ENCODE measurements around the gene ONECUT1. TPM values are rescaled to one million over a fixed set of nuclear protein-coding genes. Genes with fewer than 3 reads are reported as not detected.

The ONECUT1 gene
- total RNA-seq, 1 donor from 2014 or later: not detected

DNA sequence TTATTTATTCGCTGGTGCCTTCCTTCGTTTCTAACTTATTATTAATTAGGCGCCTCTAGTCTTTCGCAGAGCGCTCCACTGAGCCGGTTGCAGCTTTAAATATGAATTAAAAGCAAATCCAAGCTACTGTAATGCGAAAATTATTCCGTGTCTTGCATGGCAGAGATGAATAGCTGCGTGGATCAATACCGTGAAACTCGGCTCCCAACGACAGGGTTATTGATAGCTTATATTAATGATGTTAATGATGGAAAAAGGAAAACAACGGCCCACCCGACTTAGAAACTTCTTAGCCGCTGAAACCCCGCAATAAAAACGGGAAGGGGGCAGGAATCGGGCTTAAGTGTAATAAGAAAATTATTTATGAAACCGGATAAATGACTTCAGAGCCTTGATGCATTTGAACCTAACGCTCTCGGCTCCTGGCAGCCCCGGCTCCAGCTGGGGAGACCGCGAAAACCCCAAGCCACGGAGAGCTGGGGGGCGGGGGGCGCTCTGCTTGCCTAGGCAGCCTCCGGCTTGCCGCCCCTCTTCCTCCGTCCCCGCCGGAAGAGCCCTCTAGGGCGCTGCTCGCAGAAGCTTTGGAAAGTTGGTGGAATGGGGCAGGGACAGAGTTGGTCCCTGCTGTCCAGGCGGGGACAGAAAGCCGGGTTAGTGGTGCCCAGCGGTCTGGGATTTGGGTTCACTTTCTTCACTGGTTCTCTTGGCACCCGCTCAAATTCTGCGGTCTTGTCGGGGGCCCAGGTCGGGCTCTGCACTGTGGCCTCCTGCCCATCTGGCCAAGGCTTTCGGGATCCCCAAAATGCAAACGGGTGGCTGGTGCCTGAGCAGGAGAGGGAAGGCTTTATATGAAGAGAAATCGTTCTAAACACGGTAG is 7.7 kb upstream of the ONECUT1 start:
- FAIRE-seq (no peak), DNase-seq (ENCODE audit: low spot score in 2 of 2) (no peak)

DNA sequence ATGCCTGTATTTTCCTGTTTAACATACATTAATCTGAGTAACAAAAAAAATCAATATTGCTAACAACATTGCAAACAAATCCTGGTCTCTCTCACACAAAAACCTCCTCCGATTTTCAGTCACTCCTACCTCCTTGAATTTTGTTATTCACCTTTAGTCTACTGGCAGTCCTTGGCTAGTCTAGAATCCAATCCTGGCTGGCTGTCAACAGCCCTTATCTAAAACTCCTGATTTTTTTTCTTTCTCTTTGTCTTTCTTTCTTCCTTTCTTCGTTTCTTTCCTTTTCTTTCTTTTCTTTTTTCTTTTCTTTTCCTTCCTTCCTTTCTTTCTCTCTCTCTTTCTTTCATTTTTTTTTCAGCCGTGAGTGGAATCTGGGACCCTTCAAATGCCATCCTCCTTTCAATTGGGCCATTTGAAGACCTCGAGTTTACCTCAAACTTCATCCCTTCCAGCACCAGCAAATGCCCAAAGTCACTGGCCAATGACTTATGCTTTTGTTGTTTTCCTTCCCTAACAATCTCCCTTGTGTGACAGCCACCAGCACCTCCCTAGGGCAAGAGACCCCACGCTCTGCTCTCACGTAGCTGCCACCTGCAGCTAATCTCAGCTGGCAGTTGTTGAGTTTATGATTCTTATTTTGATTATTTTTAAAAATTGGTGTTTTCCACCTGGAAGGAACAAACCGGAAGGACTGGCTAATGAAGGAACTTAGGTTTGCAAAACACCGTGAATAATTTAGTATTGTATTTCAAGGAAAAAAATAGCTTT is 6.8 kb upstream of the ONECUT1 start:
- DNase-seq (ENCODE audit: low spot score in 2 of 2): no peak
- no peak for FAIRE-seq

DNA sequence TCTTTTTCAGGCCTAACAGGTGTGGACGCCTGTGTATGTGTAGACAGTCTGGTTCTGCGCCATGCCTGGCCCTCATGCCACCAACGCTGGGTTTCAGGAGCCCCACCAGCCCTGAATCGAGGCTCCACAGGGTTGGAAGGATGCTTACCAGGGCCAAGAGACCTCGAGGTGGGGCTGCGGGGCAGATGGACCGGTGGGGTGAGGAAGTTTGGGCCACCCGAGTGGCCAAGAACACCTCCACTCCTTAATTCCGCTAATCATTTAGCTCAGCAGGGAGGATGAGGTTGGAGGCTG is 6.0 kb upstream of the ONECUT1 start:
- DNase-seq (ENCODE audit: low spot score in 2 of 2): no peak

DNA sequence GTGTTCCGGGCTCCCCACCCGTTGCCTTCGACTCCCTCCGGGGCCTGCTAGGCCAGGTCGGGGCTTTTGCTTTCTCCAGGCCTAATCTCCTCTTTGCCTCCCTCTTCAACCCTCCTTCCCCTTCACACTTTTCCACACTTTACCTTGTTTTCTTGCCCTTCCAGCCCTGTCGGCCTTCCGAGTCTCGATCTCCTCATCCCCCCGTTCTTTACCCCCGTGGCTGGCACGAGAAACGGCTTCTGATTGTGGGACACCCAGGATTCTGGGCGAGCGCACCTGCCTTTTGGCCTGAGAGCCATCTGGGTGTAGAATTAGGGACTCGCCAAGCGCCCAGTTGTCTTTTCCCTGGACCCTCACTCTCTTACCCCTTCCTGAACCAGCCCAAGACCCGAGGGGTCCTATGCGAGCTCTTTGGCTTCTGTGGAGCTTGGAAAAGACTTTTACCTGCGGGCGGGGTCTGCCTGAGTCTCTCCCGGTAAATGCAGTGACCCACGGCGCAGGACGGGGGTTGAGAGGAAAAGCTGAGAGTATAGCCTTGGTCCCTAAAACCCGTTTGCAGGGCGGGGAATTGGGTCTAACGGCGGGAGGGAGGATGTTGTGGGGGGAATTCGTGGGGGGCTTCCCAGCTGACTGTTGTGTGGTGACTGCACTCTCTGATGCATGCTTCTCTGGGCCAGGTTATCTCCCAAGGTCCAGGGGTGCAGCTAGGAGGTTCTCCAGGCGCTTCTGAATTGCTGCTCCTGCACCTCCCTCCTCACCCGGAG is 5.5 kb upstream of the ONECUT1 start:
- no peak for FAIRE-seq
- no peak for DNase-seq (ENCODE audit: low spot score in 2 of 2)

More for the DNA sequence above, 6.0 kb upstream of the ONECUT1 start:
- FAIRE-seq: no peak

DNA sequence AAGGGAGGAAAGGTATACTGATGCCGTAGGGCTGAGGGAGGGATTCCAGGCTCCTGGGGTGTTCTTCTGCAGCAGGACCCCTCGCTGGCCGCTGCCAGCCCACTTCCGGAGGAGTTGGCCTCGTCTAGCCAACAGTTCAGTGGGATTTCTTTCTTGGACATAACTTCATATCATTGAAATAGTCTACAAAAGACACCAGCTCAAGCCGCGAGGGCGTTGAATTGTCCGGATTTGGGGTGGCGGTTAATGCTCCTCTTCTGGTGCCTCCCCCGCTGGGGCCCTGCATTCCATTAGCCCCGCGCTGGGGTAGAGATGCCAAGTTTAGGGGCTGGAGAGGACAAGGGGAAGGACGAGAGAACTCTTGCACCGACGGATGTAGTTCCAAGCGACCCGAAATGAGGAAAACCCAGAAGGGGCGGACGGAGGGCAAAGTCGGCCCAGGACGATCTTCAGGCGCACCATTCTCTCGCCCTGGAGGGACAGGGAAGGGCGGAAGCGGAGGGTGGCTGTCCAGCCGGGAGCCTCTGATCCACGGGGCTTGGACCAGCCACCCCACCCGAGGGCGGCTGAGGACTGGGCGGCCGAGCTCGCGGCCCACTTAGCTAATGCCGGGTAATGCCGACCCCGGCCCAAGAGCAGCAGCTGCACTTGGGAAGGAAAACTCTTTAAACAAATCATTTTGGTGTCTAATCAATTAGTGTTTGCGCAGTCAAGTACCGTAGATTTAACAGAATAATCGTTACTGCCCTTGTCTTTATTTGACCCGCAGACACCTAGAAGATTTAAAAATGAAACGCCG is 4.7 kb upstream of the ONECUT1 start:
- FAIRE-seq (no peak), DNase-seq (ENCODE audit: low spot score in 2 of 2) (peak in 1 of 2 donors; percentile 9)

DNA sequence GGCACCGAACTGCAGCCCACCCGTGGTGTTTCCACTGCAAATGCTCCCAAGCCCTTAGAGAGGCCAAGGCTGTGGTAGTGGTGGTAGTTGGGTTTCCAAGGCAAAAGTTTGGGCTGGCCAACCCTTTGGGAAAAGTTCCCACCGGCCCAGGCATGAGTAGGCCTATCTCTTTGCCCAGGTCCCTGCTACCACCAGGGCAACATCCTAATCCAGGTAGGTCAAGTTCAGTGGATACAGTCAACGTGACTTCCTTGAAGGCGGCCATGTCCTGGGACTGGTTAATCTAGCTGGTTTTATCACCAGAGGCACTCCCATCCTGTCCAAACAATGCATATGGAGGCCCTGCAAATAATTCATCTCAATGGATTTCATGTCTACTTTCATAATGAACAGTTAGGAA is 1.6 kb upstream of the ONECUT1 start:
- no peak for FAIRE-seq

DNA sequence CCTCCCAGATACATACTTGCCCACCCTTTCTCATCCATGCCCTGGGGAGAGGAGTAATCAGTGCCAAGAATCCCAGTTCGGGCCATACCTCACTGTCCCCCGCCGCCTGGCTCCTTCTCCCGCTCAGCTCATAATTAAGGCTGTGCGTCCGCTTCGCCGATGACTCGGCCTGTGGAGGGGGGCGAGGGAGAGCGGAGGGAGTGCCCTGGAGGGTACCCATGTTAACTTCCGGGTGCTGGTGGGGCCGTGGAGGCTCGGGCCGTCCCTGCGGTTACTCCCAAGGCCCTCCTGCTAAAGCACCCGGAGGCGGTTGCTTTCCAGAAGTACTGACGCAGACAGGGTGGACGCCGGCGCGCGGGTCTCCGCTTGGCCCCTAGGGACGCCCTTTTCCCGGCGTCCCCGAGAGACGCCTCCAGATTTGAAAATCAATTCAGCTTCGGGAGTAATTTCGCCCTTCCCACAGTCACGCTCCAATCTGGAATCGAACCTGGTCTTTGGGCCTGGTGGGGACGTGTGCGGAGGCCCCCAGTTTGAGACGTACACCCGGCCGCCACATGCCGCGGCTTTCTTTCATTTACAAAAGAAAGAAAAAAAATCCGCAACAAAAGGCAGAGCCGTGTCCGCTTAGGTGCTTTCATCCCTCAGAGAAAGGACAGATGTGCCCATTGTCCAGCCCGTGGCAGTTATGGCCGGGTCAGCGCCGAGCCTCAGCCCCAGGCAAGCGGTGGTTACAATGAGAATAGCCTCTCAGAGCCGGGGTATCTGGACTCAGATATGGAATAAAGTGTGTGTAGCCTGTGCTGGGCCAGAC is 1.0 kb upstream of the ONECUT1 start:
- FAIRE-seq: no peak
- peak in 1 of 2 donors; percentile 16 for DNase-seq (ENCODE audit: low spot score in 2 of 2)

More for the DNA sequence above, 1.6 kb upstream of the ONECUT1 start:
- DNase-seq (ENCODE audit: low spot score in 2 of 2): no peak

DNA sequence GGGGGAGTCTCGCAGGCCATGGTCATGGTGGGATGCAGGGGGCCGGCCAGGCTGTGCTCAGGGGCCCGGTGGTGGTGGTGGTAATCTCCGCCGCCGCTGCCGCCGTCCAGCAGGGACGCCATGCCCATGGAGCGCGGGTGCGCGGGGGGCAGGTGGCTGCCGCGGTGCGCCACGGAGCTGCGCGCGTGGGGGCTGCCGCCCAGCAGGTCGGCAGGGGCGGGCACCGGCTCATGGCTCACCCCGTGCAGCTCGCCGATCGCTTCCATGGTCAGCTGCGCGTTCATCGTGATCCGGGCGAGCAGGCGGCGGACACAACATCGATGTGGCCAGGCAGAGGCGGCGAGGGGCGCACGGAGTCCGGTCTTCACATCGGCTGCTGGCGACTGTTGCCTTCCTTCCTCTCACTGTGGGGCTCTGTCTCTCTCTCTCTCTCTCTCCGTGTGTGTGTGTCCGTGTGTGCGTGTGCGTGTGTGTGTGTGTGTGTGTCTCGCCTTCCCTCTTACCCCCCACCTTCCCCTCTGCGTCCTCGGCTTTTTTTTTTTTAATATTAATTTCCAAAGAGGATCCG is 451 bp downstream of the ONECUT1 start:
- FAIRE-seq: no peak
- peak in 1 of 2 donors; percentile 45 for DNase-seq (ENCODE audit: low spot score in 2 of 2)

DNA sequence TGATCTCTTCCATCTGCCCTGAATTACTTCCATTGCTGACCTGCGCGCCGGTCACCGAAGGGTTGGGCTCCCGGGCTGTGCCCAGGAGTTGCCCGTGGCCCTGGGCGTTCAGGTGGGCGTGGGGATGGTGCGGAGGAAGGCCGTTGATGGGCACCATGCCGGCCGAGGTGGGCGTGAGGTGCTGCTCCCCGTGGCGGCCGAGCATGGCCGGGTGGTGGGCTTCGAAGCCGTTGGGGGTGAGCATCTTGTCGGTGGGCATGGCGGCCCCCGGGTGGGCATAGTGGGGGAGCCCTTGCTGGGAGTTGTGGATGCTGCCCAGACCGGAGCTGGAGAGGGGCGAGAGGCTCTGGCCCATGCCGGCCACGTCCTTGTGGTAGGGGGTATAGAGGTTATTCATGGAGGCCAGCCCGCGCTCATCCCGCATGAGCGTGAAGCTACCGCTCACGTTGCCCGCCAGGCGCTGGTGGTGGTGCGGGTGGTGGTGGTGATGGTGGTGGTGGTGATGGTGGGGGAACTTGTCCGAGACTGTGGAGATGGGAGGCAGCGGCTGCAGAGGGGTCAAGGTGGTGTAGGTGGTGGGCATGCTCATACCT is 1.0 kb downstream of the ONECUT1 start:
- peak in 1 of 2 donors; percentile 13 for DNase-seq (ENCODE audit: low spot score in 2 of 2)
- FAIRE-seq: no peak

DNA sequence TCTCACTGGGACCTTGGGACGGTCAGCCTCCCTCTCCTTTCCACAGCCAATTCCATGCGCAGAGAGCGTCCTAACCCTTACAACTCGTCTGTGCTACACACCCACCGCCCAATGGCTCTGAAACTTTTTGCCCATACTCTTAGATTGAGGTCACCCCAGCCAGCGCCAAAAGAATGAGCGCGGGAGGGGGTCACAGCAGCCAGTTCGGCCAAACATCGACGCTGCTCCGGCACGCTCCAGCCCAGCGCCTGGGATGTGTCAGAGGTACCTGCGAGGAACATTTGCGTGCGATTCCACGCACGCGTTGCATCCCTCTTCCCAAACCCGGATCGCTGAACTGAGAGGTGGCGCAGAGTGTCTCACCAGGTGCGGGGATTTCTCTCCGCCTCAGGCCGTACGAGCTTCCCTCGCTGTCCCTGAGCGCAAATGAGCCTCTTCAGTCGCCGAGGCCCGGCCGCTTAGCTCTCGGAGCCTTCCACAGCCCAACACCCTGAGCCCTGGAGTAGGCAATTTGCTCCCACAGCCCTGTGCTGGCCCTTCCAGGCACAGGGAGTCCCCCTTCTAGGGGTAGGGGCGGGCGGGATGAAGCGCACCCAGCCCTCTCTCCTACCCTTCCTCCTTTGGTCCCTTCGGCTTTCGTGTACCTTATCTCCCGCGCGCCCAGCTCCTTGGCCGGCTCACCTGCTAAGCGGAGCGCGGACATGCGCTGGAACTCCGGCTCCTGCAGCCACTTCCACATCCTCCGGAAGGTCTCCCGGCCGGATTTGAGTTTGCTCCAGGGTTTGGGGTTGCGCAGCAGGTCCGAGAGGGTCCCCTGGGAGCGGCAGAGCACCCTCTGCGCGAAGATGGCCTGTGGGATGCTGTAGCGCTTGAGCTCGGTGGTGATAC is 1.8 kb downstream of the ONECUT1 start:
- FAIRE-seq (no peak), DNase-seq (ENCODE audit: low spot score in 2 of 2) (peak in 1 of 2 donors; percentile 12)

DNA sequence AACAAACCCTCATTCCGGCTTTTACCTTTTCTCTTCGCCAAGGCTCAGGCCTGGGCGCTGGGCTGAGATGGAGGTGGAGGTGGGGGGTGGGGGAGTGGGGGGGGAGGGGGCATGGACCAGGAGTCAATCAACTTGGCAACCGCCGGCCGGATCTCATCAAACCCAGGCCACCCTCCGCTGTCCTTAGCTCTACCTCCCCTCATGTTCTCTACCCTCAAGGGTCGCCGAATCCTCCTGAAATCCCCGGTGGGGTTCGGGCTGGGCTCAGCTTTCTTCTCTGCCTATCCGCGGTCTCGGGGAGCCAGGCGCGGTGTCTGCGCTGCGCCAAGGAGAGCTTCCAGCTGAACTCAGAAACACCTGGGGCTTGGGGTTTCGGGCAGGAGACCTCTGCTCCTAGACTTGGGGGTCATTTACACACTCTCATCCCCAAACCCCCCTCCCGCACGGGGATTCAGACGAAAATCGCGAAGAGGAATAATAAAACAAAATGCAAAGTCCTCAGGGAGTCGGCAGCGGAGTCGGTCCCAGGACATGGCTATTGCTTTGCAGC is 2.5 kb downstream of the ONECUT1 start:
- no peak for FAIRE-seq
- DNase-seq (ENCODE audit: low spot score in 2 of 2): peak in 1 of 2 donors; percentile 20

DNA sequence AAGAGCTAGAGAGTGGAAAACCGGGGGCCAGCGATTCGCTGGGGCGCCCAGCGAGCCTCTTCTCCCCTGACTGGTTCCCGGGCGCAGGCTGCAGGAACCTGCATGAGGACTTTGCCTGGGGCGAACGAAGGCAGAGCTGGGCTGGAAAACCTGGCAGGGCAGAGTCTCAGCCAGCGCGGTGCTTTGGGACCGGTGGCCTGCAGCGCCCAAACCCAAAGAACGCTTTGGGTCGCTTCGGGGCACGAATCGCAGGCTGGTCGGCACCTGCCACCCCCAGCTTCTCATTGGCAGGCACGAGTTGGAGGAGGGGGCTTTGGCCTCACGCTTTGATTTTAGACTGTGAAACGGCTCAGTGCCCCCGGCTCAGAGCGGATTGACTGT is 3.0 kb downstream of the ONECUT1 start:
- DNase-seq (ENCODE audit: low spot score in 2 of 2): no peak
- no peak for FAIRE-seq

DNA sequence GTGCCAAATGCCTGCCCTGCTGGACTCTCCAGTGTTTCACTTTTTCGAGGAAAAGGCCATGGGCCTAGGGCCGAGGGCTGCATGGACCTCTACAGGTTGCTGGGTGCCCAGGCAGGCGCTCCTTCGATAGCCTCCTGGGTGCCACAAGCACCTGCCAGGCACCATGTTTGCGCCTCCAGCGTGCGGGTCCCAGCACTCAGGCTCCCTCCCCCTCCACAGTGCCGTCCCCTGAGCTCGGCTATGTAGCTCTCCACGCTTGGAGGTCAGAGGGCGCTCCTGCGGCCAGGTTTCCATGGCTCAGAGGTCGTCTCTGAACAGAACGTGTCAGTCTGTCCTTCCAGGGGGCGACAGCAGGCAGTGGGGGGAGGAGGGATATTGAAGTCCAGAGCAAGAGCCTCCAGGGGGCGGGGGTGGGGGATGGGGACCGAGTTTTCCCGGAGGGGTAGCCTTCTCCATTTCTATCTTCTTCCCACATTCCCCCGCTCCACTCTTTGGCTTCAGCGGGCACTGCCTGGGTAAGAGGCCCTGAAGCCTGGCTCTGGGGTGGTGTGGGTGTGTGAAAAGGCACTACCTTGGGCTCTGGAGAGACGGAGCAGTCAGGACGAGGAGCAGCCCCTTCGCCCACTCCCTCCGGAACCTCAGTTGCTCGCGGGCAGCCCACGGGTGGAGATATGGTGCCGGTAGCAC is 3.6 kb downstream of the ONECUT1 start:
- FAIRE-seq: no peak
- DNase-seq (ENCODE audit: low spot score in 2 of 2): peak in 1 of 2 donors; percentile 24

DNA sequence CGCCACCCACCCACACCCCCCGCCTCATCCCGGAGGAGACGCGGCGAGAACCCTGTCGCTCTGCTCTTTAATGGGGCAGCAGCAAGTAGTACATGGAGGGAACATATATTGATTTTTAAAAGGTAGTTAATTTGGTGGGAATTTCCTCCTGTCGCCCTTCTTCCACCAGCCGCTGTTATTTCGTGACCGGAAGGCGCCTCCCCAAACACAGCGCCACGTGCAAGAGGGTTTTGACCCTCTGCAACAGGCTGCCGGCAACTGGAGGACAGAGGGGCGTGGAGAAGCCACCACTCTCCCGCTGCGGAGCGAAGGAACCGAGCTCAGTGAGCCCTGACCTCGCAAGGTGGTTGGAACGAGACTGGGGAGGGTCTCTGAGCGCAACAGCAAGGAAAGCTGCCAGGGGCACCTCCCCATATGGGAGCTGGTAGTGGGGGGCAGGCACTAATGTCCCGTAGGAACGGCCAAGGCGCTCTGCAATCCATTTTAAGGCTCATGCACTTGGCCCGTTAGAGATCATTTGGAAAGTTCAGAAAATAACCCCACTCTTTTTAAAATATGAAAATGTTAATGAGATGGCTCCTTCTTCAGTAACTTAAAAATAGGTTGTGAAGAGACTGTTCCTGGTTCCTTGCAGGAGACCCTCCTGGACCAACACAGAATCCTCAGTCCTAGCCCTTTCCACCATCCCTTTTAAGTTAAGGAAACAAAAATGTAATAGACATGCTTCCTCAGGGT is 4.3 kb downstream of the ONECUT1 start:
- DNase-seq (ENCODE audit: low spot score in 2 of 2) (peak in 1 of 2 donors; percentile 15), FAIRE-seq (no peak)

DNA sequence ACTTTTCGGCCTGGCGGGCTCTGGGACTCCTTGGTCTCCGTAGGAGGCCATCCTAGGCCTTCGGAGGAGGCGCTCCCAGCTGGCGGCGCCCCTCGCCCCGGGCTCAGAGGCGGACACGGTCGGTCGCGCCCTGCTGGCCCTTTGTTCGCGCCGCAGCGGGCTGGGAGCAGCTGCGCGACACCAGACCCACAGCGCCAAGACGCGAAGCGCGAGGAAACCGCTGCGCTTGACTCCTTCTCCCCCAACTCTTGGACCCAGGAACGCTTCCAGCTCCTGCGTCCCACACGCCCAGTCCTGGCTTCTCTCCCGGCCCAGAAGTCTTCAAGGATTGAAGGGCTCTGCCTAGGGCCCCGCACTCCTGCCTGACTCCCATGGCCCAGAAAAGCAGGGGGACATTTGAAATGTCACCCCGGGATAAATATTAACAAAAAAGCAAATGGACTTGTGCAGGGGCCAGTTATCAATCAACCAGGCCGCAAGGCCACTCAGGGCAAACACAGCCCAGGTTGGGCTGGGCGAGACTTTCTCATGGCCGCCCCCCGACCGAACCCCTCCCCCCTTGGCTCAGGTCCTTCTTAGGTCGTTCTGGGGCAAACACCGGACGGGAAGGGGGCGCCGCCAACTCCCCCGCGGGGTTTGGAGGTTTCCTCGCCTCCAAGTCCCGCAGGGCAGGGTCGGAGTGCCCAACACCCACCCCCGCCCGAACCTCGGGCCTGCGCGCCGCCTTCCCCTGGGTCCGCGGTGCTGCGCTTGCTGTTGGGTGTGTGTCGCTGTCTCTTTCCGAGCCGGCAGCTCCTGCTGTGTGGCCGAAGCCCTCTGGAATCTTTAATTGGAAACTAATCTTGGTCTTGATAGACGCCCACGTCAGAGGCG is 5.1 kb downstream of the ONECUT1 start:
- DNase-seq (ENCODE audit: low spot score in 2 of 2) (peak in 1 of 2 donors; percentile 29), FAIRE-seq (no peak)

Data from frontal cortex (tissue), 4 donors.